GM18520 (cell line): Measurements from ENCODE around the gene KDM4E.
"Not testable (repeated sequence)": the region's sequence is repeated elsewhere in the genome, so short reads cannot be mapped to it uniquely, and the experiment has no call there.

Experiments used
- ATAC-seq: cut with Tn5 transposase; IDR thresholded peaks from one replicate; pipeline ENCODE4 v1.9.1; 2021; ENCODE audit not compliant: unreplicated experiment

The KDM4E gene

DNA sequence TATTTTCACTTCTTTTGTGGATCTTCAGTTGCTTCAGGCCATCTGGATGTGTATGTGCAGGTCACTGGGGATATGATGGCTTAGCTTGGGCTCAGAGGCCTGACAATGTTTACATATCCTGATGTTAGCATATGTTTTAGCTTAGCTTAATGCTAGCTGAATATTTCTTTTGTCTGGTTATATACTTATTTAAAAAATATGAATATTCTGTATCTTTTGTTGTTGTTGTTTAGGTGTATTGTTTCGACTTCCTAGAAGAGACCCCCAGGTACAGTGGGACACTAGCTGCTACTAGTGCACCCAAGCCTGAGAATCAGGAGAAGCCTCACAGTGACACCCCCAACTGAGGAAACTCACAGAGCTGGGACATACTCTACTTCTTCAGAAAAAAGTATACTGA lies at the start of gene KDM4E:
Gene KDM4E (plus strand): TSS at position 301 of the 400 bp plus-strand sequence. CDS start 300 bp downstream, outside the sequence.
- ATAC-seq = no peak

DNA sequence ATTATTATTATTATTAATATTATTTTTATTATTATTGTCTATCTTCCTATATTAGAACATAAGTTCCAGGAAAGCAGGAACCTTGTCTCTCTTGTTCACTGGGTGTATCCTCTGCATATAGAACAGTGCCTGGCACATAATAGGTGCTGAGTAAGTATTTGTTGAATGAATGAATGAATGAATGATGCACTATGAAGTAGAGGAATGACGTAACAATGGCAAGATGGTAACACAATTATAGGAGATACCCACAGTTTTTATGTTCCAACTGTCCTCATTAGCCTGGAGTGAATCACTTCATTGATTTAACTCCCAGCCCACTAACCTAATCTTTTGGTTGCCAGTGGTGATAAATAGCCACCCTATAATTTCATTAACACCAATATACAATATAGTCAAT lies 49.5 kb upstream of the KDM4E start:
- no peak for ATAC-seq

DNA sequence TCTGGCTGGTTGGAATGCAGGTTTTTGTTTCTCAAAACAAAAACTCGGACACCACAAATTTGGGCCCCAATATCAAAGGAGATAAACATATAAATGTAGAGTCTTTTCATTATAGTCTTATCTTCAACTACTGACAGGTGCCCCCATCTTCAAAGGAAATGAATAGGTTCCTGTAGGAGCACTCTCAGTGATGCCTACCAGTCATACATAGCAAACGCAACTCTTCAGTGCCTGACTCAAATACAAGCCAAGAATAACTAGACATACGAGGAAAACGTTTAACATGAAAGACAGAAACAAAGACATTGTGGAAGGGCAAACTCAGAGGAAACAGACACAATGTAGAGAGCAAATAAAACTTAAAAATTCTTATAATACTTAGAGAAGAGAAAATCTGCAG lies 37.7 kb upstream of the KDM4E start:
- no peak for ATAC-seq

DNA sequence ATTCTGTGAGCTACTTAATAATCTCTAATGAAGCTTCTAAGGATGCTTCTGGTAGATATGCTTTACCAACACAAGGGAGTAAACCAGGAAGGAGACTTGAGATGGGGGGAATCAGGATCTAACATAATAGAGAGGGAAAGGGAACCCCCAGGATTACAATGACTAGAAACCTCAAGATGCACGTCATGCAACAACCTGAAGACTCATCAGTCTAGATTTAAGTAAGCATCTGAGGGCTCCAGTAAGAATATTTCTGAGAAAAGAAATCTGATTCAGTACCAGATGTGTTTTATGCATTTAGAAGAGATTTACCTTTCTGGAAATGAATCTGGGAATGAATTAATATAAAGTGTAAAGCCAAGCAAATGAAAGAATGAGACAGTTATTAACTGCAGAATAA lies 36.3 kb upstream of the KDM4E start:
- ATAC-seq = no peak

- ATAC-seq = no peak
Measured at GRCh38 chr11:94993400-94993943, 31.6 kb upstream of the KDM4E start.

- no peak for ATAC-seq
Measured at GRCh38 chr11:94997437-94997836, 27.6 kb upstream of the KDM4E start.

GRCh38 chr11:94998285-94998684 lies 26.8 kb upstream of the KDM4E start:
- ATAC-seq = no peak

DNA sequence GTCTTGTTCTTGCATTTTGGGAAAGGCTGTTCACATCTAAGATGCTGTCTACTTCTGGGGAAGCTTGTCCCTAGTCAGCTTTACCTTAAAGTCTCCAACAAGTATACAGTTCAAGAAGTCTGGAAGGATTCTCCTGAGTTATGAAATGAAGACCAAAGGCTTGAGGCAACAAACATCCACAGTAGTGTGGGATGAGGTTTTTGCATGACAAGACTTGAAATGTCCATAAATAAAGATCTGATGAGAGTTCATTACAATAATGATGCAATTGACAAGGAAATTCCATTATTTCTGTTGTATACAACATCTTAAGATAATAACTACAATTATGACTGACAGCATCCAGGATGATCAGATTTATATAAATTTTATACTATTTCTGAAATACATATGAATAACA lies 21.3 kb upstream of the KDM4E start:
- no peak for ATAC-seq

DNA sequence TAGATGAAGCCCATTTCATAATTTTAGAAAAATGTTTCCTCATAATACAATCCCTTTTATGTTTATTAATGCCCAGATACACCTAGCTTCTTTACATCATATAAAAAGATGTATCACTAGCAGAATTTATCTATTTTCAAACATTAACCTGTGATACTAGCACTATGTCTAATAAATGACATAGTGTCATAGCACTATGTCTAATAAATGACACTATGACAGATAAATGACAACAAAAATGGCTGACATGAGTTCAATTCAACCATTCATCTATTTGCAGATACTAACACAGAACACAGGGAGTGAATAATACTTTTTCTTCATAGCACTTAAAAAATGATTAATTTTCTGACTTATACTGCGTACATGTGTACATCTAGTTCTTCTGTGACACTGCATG lies 19.4 kb upstream of the KDM4E start:
- no peak for ATAC-seq

DNA sequence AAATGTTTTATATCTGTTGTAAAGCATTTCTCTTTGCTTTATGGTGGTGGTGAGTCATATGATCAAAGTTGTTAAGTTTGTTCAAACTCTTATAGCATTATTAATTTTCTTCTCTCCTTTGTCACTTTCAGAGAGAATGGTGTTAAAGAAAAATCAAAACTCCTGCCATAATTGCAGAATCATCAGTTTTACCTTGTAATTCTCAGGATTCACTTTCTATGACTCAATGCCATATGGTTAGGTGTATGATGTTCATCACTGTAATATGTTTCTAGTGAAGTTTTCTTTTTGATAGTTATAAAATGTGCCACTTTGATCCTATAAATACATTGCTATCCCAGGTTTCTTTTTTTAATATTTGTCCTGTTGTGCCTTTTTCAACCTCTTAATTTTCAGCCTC lies 13.7 kb upstream of the KDM4E start:
- ATAC-seq = no peak

- ATAC-seq = no peak
Measured at GRCh38 chr11:95014184-95014821, 10.8 kb upstream of the KDM4E start.

DNA sequence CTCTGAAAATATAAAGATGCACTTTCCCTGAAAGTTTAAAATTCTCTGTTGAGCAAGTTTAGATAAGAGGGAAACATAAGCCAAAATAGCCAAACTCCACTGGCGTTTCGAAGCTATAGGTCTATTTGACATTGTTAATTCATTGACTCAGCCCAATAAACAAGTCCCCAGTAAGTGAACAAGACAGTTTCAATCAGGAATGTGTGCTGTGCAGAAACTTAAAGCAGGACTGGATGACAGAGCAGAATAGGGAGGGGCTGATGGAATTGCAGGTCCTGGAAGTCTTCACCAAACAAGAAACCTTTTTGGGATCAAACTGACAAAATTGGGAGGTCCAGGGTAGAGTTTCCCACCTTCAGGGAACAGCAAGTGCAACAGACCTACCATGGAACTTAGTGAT lies 8.9 kb upstream of the KDM4E start:
- ATAC-seq = no peak

- not testable (repeated sequence) for ATAC-seq
Measured at GRCh38 chr11:95021468-95021867, 3.6 kb upstream of the KDM4E start.

GRCh38 chr11:95025594-95025993 lies 536 bp downstream of the KDM4E start:
- ATAC-seq = not testable (repeated sequence)

DNA sequence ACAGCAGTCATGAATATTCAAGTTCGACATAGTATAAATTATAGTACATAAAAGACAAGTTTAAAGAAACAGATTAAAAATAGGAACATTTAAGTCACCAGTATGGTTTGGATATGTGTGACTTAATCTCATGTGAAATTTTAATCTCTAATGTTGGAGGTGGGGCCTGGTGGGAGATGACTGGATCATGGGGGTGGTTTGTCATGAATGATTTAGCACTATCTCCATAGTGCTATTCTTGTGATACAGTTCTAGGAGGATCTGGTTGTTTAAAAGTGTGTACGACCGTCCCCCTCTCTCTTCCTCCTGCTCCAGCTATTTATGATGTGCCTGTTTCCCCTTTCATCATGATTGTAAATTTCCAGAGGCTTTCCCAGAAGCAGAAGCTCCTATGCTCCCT lies 3.3 kb downstream of the KDM4E start:
- no peak for ATAC-seq

DNA sequence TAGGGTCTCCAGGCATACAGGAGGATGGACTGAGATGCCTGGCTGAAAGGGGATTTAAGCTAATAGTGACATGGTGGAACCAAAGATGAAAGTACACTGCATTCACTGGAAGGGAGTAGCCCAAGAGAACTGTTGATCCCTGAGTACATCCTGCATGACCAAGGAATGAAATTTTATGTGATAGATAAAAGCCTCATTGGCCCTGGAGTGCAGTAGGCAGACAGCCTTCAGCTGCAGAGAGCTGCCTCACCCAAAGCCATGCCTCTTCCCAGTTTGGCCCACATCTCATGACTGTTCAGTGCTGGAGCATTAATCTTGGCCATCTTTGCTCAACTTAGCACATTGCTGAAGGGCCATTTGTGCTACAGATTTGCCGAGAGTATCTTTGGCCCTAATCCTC lies 8.0 kb downstream of the KDM4E start:
- ATAC-seq = no peak

DNA sequence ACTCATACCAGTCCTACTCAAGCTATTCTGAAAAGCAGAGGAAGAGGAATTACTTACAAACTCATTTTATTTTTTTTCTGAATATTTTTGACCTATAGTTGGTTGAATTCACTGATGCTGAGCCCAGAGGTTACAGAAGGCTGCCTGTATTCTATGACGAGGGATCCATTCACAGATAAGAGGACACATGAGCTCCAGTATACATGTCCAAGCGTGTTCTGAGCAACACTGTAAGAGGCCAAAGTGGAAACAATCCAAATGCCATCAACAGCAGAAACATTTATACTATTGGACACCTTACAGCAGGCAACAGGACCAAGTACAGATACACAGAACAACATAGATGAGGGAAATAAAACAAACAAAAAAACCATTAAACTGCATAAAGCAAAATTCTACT lies 10.3 kb downstream of the KDM4E start:
- ATAC-seq = no peak

GRCh38 chr11:95037356-95038035 lies 12.4 kb downstream of the KDM4E start:
- ATAC-seq = not testable (repeated sequence)

- ATAC-seq = no peak
Measured at GRCh38 chr11:95042239-95042638, 17.2 kb downstream of the KDM4E start.

DNA sequence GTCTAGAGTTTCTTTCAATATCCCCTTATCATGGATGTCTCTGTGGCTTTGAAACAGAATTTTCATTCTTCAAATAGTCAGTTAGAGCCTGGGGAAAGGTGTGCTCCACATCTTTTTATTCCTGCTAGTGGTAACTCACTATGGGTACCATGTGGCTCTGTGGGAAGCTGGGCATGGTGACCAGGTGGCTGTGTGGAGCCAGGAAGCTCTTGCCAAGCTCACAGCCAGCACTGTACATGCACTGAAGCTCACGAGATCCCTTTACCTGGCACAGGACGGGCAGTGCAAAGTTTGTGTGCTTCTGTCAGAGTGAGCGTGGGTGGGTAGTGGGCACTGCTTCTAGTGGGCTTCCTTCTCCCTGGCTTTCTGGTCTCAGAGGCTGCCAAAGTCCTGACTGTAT lies 17.8 kb downstream of the KDM4E start:
- no peak for ATAC-seq

GRCh38 chr11:95044010-95044409 lies 19.0 kb downstream of the KDM4E start:
- ATAC-seq = no peak

- ATAC-seq = no peak
Measured at GRCh38 chr11:95045812-95046211, 20.8 kb downstream of the KDM4E start.

DNA sequence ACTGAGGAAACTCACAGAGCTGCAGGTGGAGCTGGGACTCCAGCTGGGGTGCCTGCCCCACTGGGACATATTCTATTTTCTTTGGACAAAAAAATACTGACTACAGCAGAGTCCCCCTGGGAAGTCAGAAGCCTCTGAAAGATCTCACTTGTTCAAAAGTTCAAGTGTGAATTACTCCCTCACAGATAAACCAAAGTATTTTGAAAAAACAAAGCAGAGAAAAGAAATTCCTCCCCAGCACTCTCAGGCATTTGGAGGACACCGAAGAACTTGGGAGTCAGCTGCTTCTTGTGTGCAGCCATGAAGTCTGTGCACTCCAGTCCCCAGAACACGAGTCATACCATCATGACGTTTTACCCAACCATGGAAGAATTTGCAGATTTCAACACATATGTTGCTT lies 24.1 kb downstream of the KDM4E start, which contains the start of gene KDM4F:
Gene KDM4F (plus strand): TSS at position 301 of the 400 bp plus-strand sequence.
- not testable (repeated sequence) for ATAC-seq
